ENCODE results near the gene LIG4.
"Not testable (repeated sequence)": the region's sequence is repeated elsewhere in the genome, so short reads cannot be mapped to it uniquely, and the experiment has no call there.

Gene LIG4

DNA sequence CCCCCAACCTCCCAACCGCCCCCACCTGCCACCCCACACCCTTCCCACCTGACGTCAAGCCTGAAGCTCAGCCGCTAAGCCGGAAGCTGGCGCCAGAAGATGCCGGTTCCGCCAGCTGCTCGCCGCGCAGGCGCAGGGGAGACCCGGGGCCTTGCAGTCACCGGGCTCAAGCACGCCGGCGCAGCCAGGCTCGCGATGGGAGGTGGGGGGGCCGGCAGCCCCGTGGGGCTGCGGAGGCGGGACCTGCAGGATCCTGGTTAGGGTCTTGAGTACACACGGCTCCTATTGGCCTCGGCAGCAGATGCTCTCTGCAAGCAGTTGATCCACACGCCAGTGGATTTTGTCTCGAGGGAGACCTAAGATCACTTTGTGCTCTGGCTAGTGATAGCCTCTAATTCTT, at the start of gene LIG4:
Gene LIG4, minus strand, starts transcription at position 101 of the 400 bp plus-strand sequence. CDS start 4,268 bp downstream, outside the sequence.
- peak; percentile 95 for DNase-seq

DNA sequence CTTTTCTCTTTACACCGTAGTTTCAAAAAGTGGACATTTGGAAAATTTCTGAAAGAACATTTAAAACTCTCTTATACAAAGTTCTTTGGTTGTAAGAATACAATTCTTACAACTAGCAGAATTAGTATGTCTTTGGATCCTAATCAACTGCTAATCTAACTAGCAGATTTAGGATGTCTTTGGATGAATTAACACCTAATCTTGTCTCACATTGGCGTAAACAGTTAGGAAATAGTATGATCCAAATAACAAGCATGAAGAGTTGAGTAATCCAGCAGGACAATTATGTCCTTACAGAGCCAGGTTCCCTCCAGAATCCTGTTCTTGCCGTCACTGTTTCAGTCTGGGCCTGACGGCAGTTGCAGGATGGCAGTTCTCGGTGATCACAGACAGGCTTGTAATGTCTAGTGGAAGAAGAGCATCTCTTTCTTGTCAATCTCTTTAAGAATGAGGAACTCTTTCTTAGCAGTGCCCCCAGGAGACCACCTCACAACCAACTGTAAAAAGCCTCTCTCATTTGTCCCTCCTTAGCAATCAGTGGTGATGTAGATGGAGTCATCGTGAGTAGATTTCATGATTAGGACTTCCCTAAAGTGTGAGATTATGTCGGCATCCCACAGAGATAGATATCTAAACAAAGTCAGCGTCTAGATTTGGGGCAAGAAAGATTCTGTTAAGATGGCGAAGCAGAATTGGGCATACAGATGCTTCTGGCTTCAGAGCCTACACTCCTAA, 48.5 kb upstream of the LIG4 start:
- no peak for DNase-seq

DNA sequence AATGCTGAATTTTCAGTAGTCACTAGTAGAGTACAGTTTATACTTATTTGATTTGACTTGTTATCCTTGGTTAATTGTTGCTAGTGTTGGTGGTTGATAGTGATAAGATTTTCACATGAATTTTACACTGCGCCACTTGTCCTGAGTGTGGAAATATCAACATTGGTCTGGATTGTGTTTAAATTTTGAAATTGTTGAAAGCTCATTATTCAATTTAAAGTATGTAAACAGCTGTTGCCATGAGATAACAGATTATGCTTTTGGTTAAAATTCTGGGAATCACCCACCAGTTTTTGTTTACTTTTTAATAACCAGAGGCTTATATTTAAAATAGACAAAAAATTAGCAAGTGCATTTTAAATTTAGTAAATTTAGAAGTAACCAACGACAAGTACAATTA, 41.9 kb upstream of the LIG4 start:
- DNase-seq: no peak

DNA sequence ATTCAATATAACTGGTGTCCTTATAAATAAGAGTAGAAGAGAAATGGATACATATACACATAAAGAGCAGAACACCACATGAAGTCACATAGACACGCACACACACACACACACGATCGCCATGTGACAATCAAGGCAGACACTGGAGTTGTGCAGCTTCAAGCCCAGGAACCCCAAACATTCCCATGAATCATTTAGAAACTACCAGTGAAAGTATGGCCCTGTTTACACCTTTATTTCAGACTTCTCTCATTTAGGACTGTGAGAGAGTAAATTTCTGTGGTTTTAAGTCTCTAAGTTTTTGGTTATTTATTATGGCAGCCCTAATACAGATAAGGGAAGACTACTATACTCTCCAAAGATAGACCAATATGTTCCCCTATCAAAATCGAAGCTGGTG, 33.8 kb upstream of the LIG4 start:
- peak; percentile 9 for DNase-seq

DNA sequence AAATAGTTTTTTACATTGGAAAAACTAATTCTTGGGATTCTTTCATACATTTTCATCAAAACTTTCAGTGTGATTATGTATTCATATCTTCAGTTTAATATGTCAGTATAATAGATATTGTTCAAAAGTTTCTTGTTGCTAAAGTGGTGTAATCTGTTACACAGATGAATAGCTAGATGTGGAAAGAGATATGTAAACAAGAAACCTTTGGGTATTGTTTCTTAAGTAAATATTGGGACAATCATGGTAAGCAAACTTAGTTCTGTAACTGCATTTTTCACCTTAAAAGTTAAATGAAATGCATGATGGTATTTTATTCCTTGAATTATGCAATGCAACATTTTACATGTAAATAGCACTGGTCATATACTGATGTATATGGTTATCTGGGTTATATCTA, 15.0 kb upstream of the LIG4 start:
- DNase-seq: no peak

DNA sequence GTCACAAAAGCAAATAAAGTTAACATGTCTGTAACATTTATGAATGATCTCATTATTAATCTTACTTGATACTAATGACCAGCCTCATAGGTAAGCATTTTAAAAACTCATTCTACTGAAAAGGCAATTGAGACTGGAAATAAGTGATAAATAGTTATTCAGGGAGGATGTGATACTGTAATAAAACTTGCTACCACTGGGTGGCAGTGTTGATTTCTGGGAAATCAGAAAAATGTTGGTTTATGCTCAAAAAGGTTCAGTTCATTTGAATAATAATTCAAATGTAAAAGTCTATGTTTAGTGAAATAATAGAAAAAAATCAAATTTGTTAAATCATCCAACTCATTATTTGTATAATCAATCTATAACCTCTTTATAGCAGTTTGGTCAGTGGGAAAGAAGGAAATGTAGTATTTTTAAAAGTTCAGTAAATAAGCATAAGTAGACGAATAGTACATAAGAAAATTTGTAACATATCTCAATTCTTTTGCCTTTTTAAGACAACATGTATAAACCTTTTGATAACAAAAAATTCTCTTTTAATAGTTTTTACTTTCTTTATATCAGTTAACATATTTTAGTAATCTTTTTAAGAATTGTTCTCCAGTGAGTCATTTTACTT, 12.4 kb upstream of the LIG4 start:
- peak; percentile 49 for DNase-seq

DNA sequence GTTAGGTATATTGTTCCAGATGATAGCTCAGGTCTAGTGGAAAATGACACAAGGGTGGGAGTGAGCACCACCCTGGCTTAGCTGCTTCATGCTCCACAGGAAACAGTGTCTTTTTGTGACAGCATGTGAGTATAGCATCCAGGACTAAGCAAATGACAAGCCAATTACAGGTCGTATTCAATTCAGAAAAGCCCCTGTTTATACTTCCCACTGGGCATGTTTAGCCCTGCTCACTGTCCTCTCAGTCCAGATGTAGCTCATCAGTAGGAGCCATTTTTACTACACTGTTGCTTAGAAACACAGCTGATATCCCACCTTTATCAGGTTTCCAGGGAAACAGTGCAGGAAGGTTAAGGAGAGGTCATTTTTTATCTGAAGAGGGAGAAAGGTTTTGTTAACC, 10.8 kb upstream of the LIG4 start:
- no peak for DNase-seq

DNA sequence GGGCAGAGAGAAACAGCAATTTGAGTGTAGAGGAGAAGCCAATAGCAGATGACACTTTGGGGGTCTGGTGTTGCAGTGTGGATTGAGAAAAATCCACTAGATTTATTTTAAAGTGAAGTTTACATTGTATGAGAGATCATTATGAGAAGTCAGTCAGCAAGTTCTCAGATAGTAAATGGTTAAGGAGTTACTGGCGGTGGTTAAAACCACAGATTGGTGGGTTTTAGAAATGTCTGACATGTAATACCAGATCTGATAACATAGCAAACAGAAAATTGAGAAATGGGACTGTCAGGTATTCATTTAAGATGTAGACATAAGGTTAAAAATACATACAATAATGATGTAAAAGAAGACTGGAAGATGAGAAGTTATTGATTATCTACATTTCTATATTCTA, 10.1 kb upstream of the LIG4 start:
- DNase-seq: peak; percentile 20

DNA sequence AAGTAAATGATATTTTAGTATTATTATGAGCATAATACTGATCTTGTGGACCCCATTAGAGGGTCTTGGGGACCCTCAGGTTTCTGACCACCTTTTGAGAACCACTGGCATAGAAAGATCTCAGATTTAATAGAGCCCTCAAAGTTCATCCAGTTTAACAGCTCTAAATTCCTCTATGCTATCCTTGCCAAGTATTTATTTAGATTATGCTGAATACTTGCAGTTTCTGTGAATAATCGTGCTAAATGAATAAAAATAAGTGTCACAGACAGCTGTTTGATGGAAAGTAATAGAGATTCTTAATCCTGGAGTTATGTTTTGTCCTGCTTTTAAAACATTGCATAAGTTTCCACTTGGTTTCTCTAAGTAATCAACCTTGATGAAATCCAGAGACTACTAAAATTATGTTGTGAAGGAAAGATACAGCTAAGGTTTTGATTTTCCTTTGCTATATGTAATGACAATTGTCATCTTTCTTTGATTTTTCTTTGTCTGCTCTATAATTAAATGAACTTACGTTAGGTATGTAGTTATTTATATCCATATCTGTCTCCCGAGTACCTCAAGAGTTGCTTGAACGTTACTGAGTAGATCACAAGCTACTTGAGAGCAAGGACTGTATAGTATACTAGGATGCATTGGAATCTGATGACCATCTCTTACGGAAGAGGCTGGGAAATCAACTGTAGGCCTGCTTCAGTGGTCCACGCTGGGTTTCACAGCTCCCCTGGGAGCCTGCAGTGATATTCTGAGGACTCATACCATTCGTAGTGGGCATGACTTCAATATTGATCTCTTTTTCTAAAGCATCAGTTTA, 8.6 kb upstream of the LIG4 start:
- DNase-seq: no peak

DNA sequence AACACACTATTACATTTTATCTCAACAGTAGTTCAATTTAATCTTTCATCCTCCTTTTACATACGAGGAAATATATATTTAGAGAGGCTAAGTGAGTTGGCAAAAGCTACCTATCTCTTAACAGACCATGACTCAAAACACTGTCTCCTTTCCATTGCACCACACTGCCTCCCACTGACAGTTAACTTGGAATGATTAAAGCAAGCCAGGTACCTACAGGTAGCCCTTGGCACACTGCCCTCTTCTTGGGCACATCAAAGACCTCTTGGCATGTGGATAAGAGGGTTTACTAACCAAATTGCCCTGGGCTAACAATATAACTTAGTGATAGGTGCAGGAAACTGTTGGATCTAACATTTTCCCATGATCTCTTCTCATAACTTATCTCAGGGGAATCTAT, 4.7 kb upstream of the LIG4 start:
- DNase-seq: peak; percentile 24

DNA sequence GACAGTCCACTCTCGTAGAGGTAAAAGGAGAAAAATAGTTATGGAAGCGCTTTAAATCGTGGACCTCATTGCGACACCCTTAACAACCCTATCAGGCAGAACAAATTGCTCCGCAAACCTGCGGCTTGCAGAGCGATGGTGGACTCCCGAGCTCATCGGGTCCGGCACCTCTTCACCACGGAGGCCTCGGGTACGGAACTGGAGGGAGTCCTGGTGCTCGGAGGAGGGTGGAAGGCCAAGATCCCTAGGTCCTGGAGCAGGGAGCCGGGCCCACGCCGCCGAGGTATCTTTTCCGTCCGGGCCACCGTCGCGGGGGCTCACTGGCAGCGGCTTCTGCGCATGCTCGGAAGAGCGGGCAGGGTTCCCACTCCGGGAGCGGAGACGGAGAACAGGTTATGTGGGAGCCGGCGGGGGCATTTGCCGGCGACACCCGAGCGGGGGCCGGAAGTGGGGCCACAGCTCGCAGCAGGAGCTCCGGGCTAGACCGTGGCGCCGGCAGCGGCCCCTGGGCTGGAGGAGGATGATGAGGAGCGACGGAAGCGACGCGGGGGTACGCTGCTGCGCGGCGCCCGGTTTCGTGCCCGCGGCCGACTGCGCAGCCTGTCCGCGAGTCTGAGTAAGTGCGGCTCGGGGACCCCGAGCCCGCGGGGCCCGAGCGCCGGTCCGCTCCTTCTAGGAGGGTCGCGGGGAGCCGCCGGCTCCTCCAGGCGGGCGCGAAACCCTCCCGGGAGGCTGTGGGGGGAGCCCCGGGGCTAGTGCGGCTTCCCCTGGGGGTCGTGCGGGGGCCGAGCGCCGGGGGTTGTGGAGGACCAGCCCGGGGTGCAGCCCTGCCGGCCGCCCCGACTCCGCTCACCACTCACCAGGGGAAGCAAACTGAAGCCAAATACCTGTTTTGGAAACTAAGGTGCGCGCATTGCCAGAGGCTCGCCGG, 3.0 kb upstream of the LIG4 start, which contains the start of gene ABHD13:
Gene ABHD13, plus strand, starts transcription at position 349 of the 931 bp plus-strand sequence. CDS start 10,827 bp downstream, outside the sequence.
- DNase-seq: peak; percentile 96

DNA sequence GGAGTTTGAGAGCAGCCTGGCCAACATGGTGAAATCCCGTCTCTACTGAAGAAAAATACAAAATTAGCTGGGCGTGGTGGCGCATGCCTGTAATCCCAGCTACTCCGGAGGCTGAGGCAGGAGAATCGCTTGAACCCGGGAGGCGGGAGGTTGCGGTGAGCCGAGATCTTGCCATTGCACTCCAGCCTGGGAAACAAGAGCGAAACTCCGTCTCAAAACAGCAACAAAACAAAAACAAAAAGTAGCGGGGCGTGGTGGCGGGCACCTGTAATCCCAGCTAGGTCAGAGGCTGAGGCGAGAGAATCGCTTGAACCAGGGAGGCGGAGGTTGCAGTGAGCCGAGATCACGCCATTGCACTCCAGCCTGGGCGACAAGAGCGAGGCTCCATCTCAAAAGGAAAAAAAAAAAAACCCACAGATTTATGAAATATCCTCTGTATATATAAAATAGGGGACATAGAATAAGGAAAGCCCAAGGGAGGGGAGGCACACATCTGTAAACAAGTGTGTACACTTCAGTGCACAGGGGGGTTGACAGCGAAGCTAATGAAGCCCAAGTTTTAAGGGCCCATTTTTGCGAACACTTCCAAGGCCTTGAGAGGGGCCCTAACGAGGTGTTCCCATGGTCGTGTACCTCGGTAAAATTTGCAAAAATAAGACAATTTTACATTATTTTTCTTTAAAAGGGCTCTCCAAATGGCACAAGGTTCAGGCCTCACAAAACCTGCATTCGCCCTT, 2.1 kb upstream of the LIG4 start:
- not testable (repeated sequence) for DNase-seq

DNA sequence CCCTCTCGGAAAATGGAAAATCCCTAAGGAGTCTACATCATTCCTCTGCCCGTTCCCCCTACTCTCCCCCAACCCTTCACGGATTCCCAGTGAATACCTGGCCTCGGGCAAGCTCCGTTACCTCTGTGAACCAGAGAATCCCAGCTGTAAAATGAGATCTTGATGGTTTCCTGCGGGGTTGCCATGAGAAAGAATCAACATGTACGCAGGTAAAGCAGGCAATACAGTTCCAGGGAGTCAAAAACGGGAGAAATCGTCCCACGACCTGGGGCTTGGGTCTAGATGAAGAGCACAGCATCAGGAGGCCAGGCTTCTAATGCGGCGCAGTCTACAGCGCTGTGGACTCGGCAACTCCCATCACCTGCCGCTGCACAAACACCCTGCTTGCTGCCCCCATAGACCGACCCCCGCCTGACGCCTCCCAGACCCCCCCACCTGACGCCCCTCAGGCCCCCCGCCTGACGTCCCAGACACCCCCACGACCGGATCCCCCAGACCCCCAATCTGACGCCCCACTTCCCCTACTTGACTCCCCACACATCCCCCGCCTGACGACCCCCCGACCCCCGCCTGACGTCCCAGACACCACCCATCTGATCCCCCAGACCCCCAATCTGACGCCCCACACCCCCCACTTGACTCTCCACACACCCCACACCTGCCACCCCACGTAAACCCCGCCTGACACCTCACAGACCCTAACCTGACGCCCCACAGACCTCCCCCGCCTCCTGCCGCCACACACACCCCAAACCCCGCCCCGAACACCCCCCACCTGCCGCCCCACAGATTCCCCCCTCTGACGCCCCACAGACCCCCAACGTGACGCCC, 680 bp downstream of the LIG4 start:
- DNase-seq: no peak

DNA sequence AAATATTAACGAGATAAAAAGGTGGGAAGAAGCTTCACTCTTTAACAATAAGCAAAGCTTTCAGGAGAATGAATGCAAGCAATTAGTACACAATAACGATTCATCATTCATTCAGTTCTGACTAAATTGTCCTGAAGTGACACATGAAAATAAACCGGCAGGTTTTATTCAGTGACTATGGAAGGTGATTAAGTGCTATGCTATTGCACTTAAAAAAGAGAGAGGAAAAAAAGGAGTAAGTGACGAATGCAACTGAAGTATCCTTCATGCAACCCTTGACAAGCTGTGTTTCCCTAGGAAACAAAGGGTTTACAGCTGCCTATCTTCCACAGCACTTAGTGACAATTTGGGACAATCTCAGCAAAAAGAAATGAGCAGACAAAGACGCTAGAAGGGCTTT, 1.4 kb downstream of the LIG4 start:
- no peak for DNase-seq

DNA sequence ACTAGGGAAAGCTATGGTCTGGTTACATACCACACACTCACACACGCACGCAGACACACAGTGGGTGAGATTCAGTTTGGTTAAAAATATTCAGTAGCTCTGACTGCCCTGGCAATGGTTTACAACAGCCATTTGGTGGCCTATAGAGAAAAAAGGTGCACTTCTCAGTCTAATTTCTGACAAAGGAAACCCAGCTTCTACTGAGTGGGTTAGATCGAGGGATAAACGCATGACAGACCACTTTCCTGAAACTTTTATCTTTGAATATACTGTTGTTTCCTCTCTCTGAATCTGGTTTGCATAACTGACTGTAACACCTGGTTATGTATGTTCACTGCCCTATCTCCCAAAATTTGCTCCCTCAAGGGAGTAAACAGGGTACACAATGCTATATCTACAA, 2.5 kb downstream of the LIG4 start:
- DNase-seq: no peak

DNA sequence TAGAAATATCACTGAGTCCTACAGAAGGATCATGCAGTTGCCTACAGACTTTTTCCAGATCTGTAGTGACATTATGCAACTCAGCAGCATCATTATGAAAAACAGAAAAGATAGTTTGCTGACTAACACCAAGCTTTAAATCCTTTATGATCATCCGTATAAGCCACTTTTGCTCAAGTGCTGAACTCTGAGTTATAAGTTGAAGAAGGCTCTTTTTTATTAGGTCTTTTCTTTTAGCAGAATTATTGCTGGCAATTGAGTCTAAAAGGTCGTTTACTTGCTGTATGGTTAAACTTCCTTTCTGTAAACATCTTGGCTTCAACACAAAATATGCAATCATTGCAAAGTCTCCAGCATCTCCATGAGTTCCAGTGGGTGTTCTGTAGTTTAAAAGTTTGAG, 4.8 kb downstream of the LIG4 start:
- DNase-seq: no peak

DNA sequence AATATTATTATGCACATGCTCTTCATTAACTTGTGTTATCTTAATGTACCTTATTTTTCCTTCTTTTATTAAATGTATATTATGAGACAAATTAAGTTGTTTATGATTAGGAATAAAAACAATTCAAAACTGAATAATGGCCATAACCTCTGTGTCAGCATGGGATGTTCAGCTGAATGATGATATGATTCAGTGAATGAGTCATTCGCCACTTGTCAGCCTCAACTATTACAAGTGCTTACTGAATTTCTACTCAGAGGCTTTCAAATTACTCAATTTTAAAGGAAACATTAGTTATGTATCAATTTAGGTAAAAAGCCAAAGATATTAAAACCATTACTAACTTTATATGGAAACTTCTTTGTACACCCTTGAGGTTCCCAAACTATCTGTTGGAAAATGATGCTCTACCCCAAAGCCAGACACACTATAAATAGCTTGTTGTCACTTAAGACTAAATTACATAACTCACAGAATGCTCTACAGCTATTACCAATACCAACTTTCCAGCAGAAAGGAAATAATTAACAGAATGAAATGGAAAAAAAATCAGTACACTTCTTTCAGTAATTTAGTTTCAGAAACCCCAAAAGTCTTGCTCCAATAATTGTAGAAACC, 14.4 kb downstream of the LIG4 start:
- peak; percentile 69 for DNase-seq

DNA sequence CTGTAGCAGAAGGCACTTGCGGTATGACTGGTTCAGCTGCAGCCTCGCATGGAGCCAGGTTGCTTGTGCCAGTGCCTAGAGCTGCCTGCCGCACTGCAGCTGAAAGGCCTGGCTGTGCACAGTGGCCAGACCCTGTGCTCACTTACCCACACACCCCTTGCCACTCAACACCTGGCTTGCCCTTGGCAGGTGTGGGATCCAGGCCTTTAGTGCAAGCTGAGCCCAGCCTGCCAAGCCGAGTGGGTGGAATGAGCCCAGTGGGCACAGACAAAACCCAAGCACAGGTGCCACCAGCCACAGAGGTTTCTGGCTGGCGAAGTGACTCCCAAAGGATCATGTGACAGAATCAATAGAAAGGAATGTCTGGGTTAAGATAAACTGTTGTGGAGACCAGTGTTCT, 19.5 kb downstream of the LIG4 start:
- DNase-seq: no peak

DNA sequence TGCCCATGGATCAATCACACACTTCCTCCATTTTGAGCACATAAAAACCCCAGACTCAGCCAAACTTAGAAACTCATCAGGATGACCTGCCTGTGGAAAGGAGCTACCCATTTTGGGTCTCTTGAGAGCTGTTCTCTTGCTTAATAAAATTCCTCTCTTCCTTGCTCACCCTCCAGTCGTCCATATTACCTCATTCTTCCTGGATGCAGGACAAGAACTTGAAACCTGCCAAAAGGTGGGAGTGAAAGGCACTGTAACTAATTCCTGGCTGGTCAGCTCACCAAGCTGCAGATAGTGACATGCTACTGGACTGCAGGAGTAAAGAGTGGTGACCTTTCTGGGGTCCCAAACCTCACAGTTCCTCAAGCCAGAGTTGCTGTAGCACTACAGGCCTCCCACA, 20.2 kb downstream of the LIG4 start:
- no peak for DNase-seq

DNA sequence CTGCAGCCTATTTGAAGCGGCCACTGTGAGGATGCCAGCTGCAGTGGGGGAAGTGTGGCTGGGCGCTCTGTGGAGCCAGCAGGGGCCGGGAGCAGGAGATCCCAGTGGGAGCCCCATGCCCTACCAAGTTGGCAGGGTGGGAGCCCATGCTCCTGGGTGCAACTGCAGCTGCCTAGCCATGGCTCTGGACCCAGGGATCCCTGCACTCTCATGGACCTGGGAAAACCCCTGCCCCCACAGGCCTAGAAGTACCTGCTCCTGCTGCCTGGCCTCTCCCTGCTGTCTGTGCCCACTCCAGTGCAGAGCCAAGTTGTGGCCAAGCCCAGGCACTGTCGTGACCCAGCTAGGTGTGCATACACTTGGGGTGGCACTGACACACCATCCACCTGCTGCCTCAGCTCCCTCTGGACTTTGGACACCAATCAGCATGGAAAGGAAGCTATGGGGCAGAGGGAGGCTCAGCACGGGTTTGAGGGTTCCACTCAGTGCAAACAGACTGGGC, 20.9 kb downstream of the LIG4 start:
- no peak for DNase-seq
